ENCODE results near the gene SLC26A11.

The SLC26A11 gene

GRCh38 chr17:80245566-80246265 is 25.5 kb downstream of the SLC26A11 start:
- DNase-seq: no peak

GRCh38 chr17:80246266-80246681 is 26.0 kb downstream of the SLC26A11 start:
- no peak for DNase-seq

- DNase-seq: no peak
Observed at GRCh38 chr17:80246726-80247125, 26.5 kb downstream of the SLC26A11 start.

GRCh38 chr17:80247561-80247960 is 27.3 kb downstream of the SLC26A11 start:
- DNase-seq: no peak

- DNase-seq: no peak
Observed at GRCh38 chr17:80248001-80248893, 28.0 kb downstream of the SLC26A11 start.

GRCh38 chr17:80248894-80249710 is 28.9 kb downstream of the SLC26A11 start:
- no peak for DNase-seq

GRCh38 chr17:80251966-80252365 is 31.7 kb downstream of the SLC26A11 start:
- DNase-seq: no peak

- DNase-seq: peak; percentile 90
Observed at GRCh38 chr17:80252871-80253270, 32.6 kb downstream of the SLC26A11 start.

- no peak for DNase-seq
Observed at GRCh38 chr17:80253631-80254395, 33.6 kb downstream of the SLC26A11 start.

- peak; percentile 70 for DNase-seq
Observed at GRCh38 chr17:80254396-80255251, 34.4 kb downstream of the SLC26A11 start.

GRCh38 chr17:80256034-80256350 is 35.8 kb downstream of the SLC26A11 start:
- no peak for DNase-seq

- DNase-seq: no peak
Observed at GRCh38 chr17:80257716-80258213, 37.5 kb downstream of the SLC26A11 start.

- peak; percentile 55 for DNase-seq
Observed at GRCh38 chr17:80258296-80258695, 38.1 kb downstream of the SLC26A11 start.

- no peak for DNase-seq
Observed at GRCh38 chr17:80259457-80260068, 39.3 kb downstream of the SLC26A11 start.

GRCh38 chr17:80260069-80260535 is 39.9 kb downstream of the SLC26A11 start:
- DNase-seq: peak; percentile 81

- peak; percentile 52 for DNase-seq
Observed at GRCh38 chr17:80260791-80261158, 40.5 kb downstream of the SLC26A11 start, which contains the start of gene RNF213. TSS of gene RNF213 (plus strand) at chr17:80260852. CDS start at chr17:80263682, 2,830 bp downstream.

- DNase-seq: peak; percentile 76
Observed at GRCh38 chr17:80261159-80261894, 41.1 kb downstream of the SLC26A11 start.

GRCh38 chr17:80261895-80262279 is 41.7 kb downstream of the SLC26A11 start:
- no peak for DNase-seq

GRCh38 chr17:80262291-80262690 is 42.1 kb downstream of the SLC26A11 start:
- no peak for DNase-seq

- no peak for DNase-seq
Observed at GRCh38 chr17:80262775-80263244, 42.6 kb downstream of the SLC26A11 start.
